Thyroid gland (tissue), 4 donors: ENCODE results near the gene NALCN. TPM values are rescaled to one million over a fixed set of nuclear protein-coding genes. Genes with fewer than 3 reads are reported as not detected.

Experiments used
- DNase-seq, 2 donors: peaks; one replicate each; pipeline ENCODE4 v3.0.0-alpha.2; 2019
- H3K27ac ChIP-seq, 3 donors: fragments of 200-600 bp; sonication (generic); 1 replicate in 2 of 3; 2 replicates in 1 of 3; pipeline ENCODE4 v1.5.1; 2016 to 2019; ENCODE audit warnings: mild to moderate bottlenecking in 1 of 3, moderate library complexity in 1 of 3
- H3K27me3 ChIP-seq: fragments of 200-600 bp; sonication (generic); one replicate; pipeline ENCODE4 v1.5.1; 2019
- H3K36me3 ChIP-seq, 2 donors: fragments of 200-600 bp; sonication (generic); one replicate each; pipeline ENCODE4 v1.5.1; 2016 to 2019
- H3K4me1 ChIP-seq, 2 donors: fragments of 200-600 bp; sonication (generic); one replicate each; pipeline ENCODE4 v1.5.1; 2017 to 2019
- H3K4me3 ChIP-seq, 3 donors: fragments of 200-600 bp; sonication (generic); replicated peaks in 1 of 3; 1 replicate in 2 of 3; 2 replicates in 1 of 3; pipeline ENCODE4 v1.5.1; 2016; ENCODE audit warnings: mild to moderate bottlenecking in 1 of 3
- H3K9me3 ChIP-seq: fragments of 200-600 bp; sonication (generic); one replicate; pipeline ENCODE4 v1.5.1; 2017
- POLR2A ChIP-seq, 2 donors: fragments of 450-650 bp; IDR thresholded peaks; one replicate each; pipeline ENCODE4 v1.6.1; 2017; ENCODE audit warnings: antibody characterized with exemption in 2 of 2, mild to moderate bottlenecking in 2 of 2, moderate library complexity in 1 of 2
- WGBS, 2 donors: methylation state at CpG; one replicate each; pipeline ENCODE4 v1.1.5; 2017; 5-methylcytosine and 5-hydroxymethylcytosine counted together
- intact Hi-C: fragments of 100-400 bp; cut with DNase I; formaldehyde crosslinking; loops from one replicate; pipeline ENCODE4 v1.15.1; 2023
- total RNA-seq, 4 donors: library from RNA; depleted of rRNA; stranded (reverse); fragments of >200 nt; gene quantifications; one replicate each; pipeline ENCODE4 v1.2.3, GENCODE V29; 2016
- TF ChIP-seq, protein P1 (sequence below), 6 experiments: fragments of 200-600 bp in 3 of 6; fragments of 450-650 bp in 3 of 6; sonication (generic) in 3 of 6; IDR thresholded peaks; one replicate each; pipeline ENCODE4 v1.5.1; 2016 to 2019; ENCODE audit warnings: antibody characterized with exemption in 6 of 6, mild to moderate bottlenecking in 2 of 6, inconsistent platforms in 1 of 6, moderate library complexity in 1 of 6

The NALCN gene
- total RNA-seq, 4 donors from 2014 or later, result 2.3 to 6.4 (median 4.4) TPM

DNA sequence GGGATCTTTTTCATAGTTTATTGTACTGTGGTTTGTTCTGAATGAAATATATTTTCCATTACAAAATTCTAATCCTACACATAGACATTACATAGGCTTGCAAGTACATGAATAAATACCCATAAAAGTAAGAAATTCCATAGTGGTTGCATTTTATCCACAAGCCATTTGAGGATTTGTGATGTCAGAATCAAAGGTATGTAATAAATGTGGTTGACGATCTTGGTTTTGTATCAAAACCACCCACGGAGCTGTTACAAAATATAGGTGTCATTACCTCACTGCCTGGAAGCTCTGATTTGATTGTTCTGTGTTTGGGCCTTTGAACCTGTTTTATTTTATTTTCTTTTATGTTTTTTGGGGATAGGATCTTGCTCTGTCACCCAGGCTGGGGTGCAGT, 125.1 kb downstream of the NALCN start:
- TF ChIP-seq, protein P1, sequence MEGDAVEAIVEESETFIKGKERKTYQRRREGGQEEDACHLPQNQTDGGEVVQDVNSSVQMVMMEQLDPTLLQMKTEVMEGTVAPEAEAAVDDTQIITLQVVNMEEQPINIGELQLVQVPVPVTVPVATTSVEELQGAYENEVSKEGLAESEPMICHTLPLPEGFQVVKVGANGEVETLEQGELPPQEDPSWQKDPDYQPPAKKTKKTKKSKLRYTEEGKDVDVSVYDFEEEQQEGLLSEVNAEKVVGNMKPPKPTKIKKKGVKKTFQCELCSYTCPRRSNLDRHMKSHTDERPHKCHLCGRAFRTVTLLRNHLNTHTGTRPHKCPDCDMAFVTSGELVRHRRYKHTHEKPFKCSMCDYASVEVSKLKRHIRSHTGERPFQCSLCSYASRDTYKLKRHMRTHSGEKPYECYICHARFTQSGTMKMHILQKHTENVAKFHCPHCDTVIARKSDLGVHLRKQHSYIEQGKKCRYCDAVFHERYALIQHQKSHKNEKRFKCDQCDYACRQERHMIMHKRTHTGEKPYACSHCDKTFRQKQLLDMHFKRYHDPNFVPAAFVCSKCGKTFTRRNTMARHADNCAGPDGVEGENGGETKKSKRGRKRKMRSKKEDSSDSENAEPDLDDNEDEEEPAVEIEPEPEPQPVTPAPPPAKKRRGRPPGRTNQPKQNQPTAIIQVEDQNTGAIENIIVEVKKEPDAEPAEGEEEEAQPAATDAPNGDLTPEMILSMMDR (IDR thresholded peaks at IDR 0.05), result no peak
- no peak for TF ChIP-seq POLR2A (IDR thresholded peaks at IDR 0.05)
- no peaks in the 10 kb centered on the region for H3K9me3 ChIP-seq
- intact Hi-C loops, result no loop called here
- no peak overlapping the region for H3K27ac ChIP-seq
- H3K4me1 ChIP-seq, result no peaks in the 10 kb centered on the region
- no peaks in the 10 kb centered on the region for H3K27me3 ChIP-seq
- H3K36me3 ChIP-seq, result no peaks in the 10 kb centered on the region
- DNase-seq, result no peak
- H3K4me3 ChIP-seq, result no peak overlapping the region
- WGBS, 2 donors, result 89 to 90% methylated on average over 2 of the region's 2 CpGs

DNA sequence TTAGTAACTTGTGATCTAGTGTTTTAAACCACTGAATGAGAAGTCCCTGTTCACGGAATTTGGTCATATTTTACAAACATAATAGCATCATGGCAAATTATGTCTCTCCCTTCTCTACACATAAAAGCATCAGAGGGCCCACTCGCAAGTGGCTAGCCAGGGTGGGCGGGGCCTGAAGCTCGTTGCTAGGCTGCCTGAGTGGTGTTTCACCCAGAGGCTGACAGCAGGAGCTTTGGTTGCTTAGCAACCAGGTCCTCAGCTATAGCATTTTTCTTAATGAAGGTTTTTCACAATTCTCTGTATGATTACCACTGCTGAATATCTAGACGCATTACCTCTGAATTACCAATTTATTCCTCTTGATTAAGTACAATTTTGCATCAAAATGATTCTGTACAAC, 126.5 kb downstream of the NALCN start:
- peak in 1 of 2 donors; percentile 13 for DNase-seq
- no peaks in the 10 kb centered on the region for H3K4me1 ChIP-seq
- H3K27me3 ChIP-seq, result no peaks in the 10 kb centered on the region
- H3K36me3 ChIP-seq, result no peaks in the 10 kb centered on the region
- no peak overlapping the region for H3K27ac ChIP-seq
- TF ChIP-seq, protein P1 (IDR thresholded peaks at IDR 0.05), result no peak
- no peak for TF ChIP-seq POLR2A (IDR thresholded peaks at IDR 0.05)
- intact Hi-C loops, result no loop called here
- WGBS, 2 donors, result 22 to 25% methylated on average over 5 of the region's 5 CpGs
- no peak overlapping the region for H3K4me3 ChIP-seq
- no peaks in the 10 kb centered on the region for H3K9me3 ChIP-seq

DNA sequence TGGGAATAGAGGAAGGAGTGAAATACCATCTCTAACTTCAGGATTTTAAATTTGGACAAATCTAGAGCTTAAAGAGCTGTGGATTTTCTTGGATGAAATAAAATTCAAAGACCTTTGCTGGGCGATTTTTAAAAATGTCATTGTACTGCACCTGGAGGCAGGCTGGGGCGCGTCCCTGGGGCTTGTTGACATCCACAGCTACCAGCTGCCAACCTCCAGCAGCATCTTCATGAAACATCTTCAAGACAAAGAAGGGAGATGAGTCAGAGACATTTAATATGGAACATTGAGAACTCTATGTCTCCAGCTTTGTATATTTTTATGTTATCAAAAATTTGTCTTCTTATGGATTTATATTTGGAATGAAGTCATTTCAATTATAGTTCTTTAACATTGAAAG, 132.5 kb downstream of the NALCN start:
- no peaks in the 10 kb centered on the region for H3K36me3 ChIP-seq
- no peak overlapping the region for H3K27ac ChIP-seq
- 89 to 91% methylated on average over 3 of the region's 3 CpGs for WGBS, 2 donors
- H3K27me3 ChIP-seq, result no peaks in the 10 kb centered on the region
- TF ChIP-seq, protein P1 (IDR thresholded peaks at IDR 0.05), result no peak
- TF ChIP-seq POLR2A (IDR thresholded peaks at IDR 0.05), result no peak
- no peak for DNase-seq
- no peak overlapping the region for H3K4me3 ChIP-seq
- intact Hi-C loops, result no loop called here
- H3K9me3 ChIP-seq, result no peaks in the 10 kb centered on the region
- H3K4me1 ChIP-seq, result no peaks in the 10 kb centered on the region

DNA sequence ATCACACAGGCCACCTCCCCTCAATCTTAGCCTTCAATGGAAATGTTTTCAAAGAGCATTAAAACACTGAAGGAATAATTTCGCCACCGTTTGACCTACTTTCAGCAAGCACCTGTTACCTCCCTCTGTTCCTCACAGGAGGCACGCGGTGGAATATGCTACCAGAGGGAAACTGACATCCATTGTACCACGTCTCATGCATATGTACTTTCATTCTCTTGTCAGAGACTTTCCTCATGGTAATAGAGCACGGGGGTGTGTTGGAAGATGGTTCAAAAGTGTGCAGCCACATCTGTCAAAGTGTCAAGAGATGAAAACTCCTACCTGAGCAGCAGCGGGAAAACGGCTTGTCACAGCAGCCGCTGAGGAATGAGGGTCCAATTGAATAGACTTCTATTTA, 143.4 kb downstream of the NALCN start:
- H3K4me1 ChIP-seq, result no peaks in the 10 kb centered on the region
- no peaks in the 10 kb centered on the region for H3K27me3 ChIP-seq
- no peaks in the 10 kb centered on the region for H3K9me3 ChIP-seq
- no peaks in the 10 kb centered on the region for H3K36me3 ChIP-seq
- DNase-seq, result no peak
- no peak overlapping the region for H3K27ac ChIP-seq
- 90% methylated on average over 9 of the region's 9 CpGs for WGBS, 2 donors
- no peak overlapping the region for H3K4me3 ChIP-seq
- intact Hi-C loops, result no loop called here
- TF ChIP-seq, protein P1 (IDR thresholded peaks at IDR 0.05), result no peak
- no peak for TF ChIP-seq POLR2A (IDR thresholded peaks at IDR 0.05)

DNA sequence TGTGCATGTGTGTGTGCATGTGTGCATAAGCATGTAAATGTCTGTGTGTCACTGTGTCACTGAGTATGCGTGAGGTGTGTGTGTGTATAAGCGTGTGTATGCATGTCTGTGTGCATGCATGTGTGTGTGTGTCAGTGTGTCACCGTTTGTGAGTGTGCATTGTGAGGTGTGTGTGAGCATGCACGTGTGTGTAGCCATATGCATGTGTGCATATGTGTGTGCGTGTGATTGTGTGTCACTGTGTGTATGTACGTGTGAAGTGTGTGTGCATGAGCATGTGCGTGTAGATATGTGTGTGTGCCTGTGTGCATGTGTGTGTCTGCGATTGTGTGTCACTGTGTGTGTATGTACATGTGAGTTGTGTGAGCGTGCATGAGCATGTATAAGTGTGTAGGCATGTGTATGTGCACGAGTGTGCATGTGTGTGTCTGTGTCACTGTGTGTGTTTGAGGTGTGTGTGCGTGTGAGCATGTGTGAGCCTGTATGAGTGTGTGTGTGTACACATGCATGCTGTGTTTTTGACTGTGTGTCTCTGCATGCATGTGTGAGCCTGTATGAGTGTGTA, 144.5 kb downstream of the NALCN start:
- intact Hi-C loops, result no loop called here
- no peak overlapping the region for H3K4me3 ChIP-seq
- no peaks in the 10 kb centered on the region for H3K9me3 ChIP-seq
- no peaks in the 10 kb centered on the region for H3K27me3 ChIP-seq
- DNase-seq, result no peak
- H3K36me3 ChIP-seq, result no peaks in the 10 kb centered on the region
- WGBS, 2 donors, result 89 to 94% methylated on average over 11 of the region's 11 CpGs
- no peak for TF ChIP-seq POLR2A (IDR thresholded peaks at IDR 0.05)
- TF ChIP-seq, protein P1 (IDR thresholded peaks at IDR 0.05), result no peak
- no peaks in the 10 kb centered on the region for H3K4me1 ChIP-seq
- H3K27ac ChIP-seq, result no peak overlapping the region
